HG03565 (cell line): ENCODE data around the gene DUOXA2.
"Not testable (repeated sequence)": the region's sequence is repeated elsewhere in the genome, so short reads cannot be mapped to it uniquely, and the experiment has no call there.

Experiments used
- ATAC-seq: cut with Tn5 transposase; IDR thresholded peaks from one replicate; pipeline ENCODE4 v1.9.1; 2021; ENCODE audit warnings: mild to moderate bottlenecking, moderate library complexity; ENCODE audit not compliant: unreplicated experiment

Gene DUOXA2

GRCh38 chr15:45134682-45135604 lies 20.8 kb downstream of the DUOXA2 start:
- ATAC-seq: no peak

GRCh38 chr15:45135705-45136377 lies 21.7 kb downstream of the DUOXA2 start:
- ATAC-seq: not testable (repeated sequence)

GRCh38 chr15:45136378-45136764 lies 22.2 kb downstream of the DUOXA2 start:
- no peak for ATAC-seq

- no peak for ATAC-seq
These were observed 23.6 kb downstream of the DUOXA2 start for GRCh38 chr15:45137703-45138102.

GRCh38 chr15:45138814-45139765 lies 25.0 kb downstream of the DUOXA2 start:
- ATAC-seq: no peak

GRCh38 chr15:45139770-45140169 lies 25.6 kb downstream of the DUOXA2 start:
- no peak for ATAC-seq

- no peak for ATAC-seq
These were observed 26.6 kb downstream of the DUOXA2 start for GRCh38 chr15:45140557-45141250.

GRCh38 chr15:45141386-45141785 lies 27.3 kb downstream of the DUOXA2 start:
- no peak for ATAC-seq

GRCh38 chr15:45143056-45143455 lies 28.9 kb downstream of the DUOXA2 start:
- no peak for ATAC-seq

GRCh38 chr15:45143946-45144345 lies 29.8 kb downstream of the DUOXA2 start:
- ATAC-seq: no peak

GRCh38 chr15:45144775-45145174 lies 30.6 kb downstream of the DUOXA2 start:
- no peak for ATAC-seq

- no peak for ATAC-seq
These were observed 32.3 kb downstream of the DUOXA2 start for GRCh38 chr15:45146405-45146804.

- no peak for ATAC-seq
These were observed 33.5 kb downstream of the DUOXA2 start for GRCh38 chr15:45147606-45148005.

- ATAC-seq: no peak
These were observed 34.2 kb downstream of the DUOXA2 start for GRCh38 chr15:45148076-45149059.

GRCh38 chr15:45149060-45149459 lies 34.9 kb downstream of the DUOXA2 start:
- no peak for ATAC-seq

- ATAC-seq: no peak
These were observed 36.4 kb downstream of the DUOXA2 start for GRCh38 chr15:45150481-45150880.

- no peak for ATAC-seq
These were observed 36.9 kb downstream of the DUOXA2 start for GRCh38 chr15:45150997-45151396.

- no peak for ATAC-seq
These were observed 38.1 kb downstream of the DUOXA2 start for GRCh38 chr15:45151998-45152828.
